Measurements from ENCODE around the gene CLUH.

CLUH gene

GRCh38 chr17:2713881-2714280, 2.3 kb upstream of the CLUH start:
- no peak for DNase-seq (ENCODE audit: low spot score)
- CTCF ChIA-PET: no interaction called here
- POLR2A ChIA-PET (ENCODE audit: low non-redundant PET): no interaction called here
- no peak for TF ChIP-seq CTCF (conservative IDR thresholded peaks at IDR 0.05; ENCODE audit: low read depth)
- H3K27ac ChIP-seq: peak overlapping the region; percentile 28; the same call in 1 of the 2 replicates

GRCh38 chr17:2712300-2713043, 908 bp upstream of the CLUH start:
- TF ChIP-seq CTCF (conservative IDR thresholded peaks at IDR 0.05; ENCODE audit: low read depth): no peak
- POLR2A ChIA-PET (ENCODE audit: low non-redundant PET): interaction anchor here (0.5 kb wide), 1 partner anchor 175 kb away, joined by 4 read pairs; no protein-coding TSS in a partner anchor
- CTCF ChIA-PET: interaction anchor here (0.6 kb wide), 1 partner anchor 255 kb away, joined by 3 read pairs; no protein-coding TSS in a partner anchor
- DNase-seq (ENCODE audit: low spot score): no peak
- H3K27ac ChIP-seq: peak overlapping the region; percentile 85

- CTCF ChIA-PET: interaction anchor here (1.5 kb wide), 1 partner anchor 329 kb away, joined by 4 read pairs; no protein-coding TSS in a partner anchor
Observed at GRCh38 chr17:2710803-2711607, 559 bp downstream of the CLUH start.

GRCh38 chr17:2710071-2710802, 1.3 kb downstream of the CLUH start:
- CTCF ChIA-PET: interaction anchor here (0.7 to 1.5 kb wide), 2 partner anchors 328 to 355 kb away, joined by 3 to 4 read pairs; no protein-coding TSS in a partner anchor
- no peak for TF ChIP-seq CTCF (conservative IDR thresholded peaks at IDR 0.05; ENCODE audit: low read depth)
- POLR2A ChIA-PET (ENCODE audit: low non-redundant PET): interaction anchor here (0.5 to 0.7 kb wide), 2 partner anchors 13 to 105 kb away, joined by 3 to 4 read pairs; no protein-coding TSS in a partner anchor
- DNase-seq (ENCODE audit: low spot score): no peak
- peak overlapping the region; percentile 85 for H3K27ac ChIP-seq

More at GRCh38 chr17:2710803-2711607, 559 bp downstream of the CLUH start:
- TF ChIP-seq CTCF (conservative IDR thresholded peaks at IDR 0.05; ENCODE audit: low read depth): no peak
- H3K27ac ChIP-seq: peak overlapping the region; percentile 85
- DNase-seq (ENCODE audit: low spot score): peak; percentile 34
- POLR2A ChIA-PET (ENCODE audit: low non-redundant PET): interaction anchor here (0.5 kb wide), 1 partner anchor 104 kb away, joined by 4 read pairs; no protein-coding TSS in a partner anchor

GRCh38 chr17:2709183-2709661, 2.3 kb downstream of the CLUH start:
- ChIA-PET POLR2A (ENCODE audit: low non-redundant PET) (no interaction called here), CTCF (interaction anchor here (0.6 to 1.5 kb wide), 2 partner anchors 16 to 327 kb away, joined by 3 to 4 read pairs; no protein-coding TSS in a partner anchor)
- H3K27ac ChIP-seq: peak overlapping the region; percentile 85
- DNase-seq (ENCODE audit: low spot score): peak; percentile 55
- no peak for TF ChIP-seq CTCF (conservative IDR thresholded peaks at IDR 0.05; ENCODE audit: low read depth)
